Stimulated activated CD8-positive, alpha-beta memory T cell treated with anti-CD3 and anti-CD28 coated beads, Interleukin-4, amount 100 ng/mL, for 48 hours (primary cell): Measurements from ENCODE around the gene PPP1R37.

ENCODE experiments used
- DNase-seq: peaks from one replicate; pipeline ENCODE4 v3.0.0-alpha.2; 2020

PPP1R37 gene

GRCh38 chr19:45140144-45140503 is 47.1 kb downstream of the PPP1R37 start:
- DNase-seq: no peak

GRCh38 chr19:45140533-45140932 is 47.6 kb downstream of the PPP1R37 start:
- no peak for DNase-seq

GRCh38 chr19:45141203-45141900 is 48.4 kb downstream of the PPP1R37 start:
- DNase-seq: no peak

GRCh38 chr19:45142016-45142725 is 49.2 kb downstream of the PPP1R37 start:
- no peak for DNase-seq

- DNase-seq: no peak
Observed at GRCh38 chr19:45142726-45143110, 49.7 kb downstream of the PPP1R37 start.

GRCh38 chr19:45144431-45145269 is 51.7 kb downstream of the PPP1R37 start:
- no peak for DNase-seq

GRCh38 chr19:45145270-45146189 is 52.6 kb downstream of the PPP1R37 start:
- DNase-seq: no peak

GRCh38 chr19:45146251-45146650 is 53.3 kb downstream of the PPP1R37 start:
- DNase-seq: no peak

- no peak for DNase-seq
Observed at GRCh38 chr19:45146741-45147205, 53.8 kb downstream of the PPP1R37 start.

GRCh38 chr19:45147835-45148676 is 55.1 kb downstream of the PPP1R37 start:
- no peak for DNase-seq

GRCh38 chr19:45149129-45149528 is 56.1 kb downstream of the PPP1R37 start:
- DNase-seq: no peak

GRCh38 chr19:45150180-45150579 is 57.2 kb downstream of the PPP1R37 start:
- DNase-seq: no peak

GRCh38 chr19:45150751-45151281 is 57.8 kb downstream of the PPP1R37 start:
- no peak for DNase-seq

GRCh38 chr19:45151320-45151719 is 58.3 kb downstream of the PPP1R37 start:
- DNase-seq: no peak

- DNase-seq: no peak
Observed at GRCh38 chr19:45151821-45152503, 59.0 kb downstream of the PPP1R37 start.

GRCh38 chr19:45152504-45153338 is 59.7 kb downstream of the PPP1R37 start:
- peak; percentile 55 for DNase-seq

GRCh38 chr19:45153339-45154063 is 60.5 kb downstream of the PPP1R37 start:
- peak; percentile 46 for DNase-seq

- DNase-seq: no peak
Observed at GRCh38 chr19:45154064-45154827, 61.3 kb downstream of the PPP1R37 start.
